ENCODE data around the gene ANKRD33.

DNA sequence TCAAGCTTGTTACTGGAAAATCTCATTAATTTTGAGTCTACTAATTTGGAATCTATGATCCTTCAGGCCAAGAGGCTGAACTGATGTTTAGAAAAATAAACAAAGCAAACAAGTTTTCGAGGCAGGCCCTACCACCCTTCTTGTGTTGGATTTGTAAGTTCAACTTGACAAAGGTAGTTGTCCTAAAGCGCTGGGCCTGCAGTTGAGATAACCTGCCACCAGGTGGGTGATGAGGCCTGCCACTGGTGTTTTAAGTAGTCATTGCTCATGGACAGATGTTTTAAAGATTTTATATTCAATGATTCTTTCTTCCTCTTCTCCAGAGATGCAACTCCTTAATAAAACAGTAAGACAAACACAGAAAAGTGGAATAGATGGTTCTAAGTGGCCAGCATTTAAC is 38.8 kb downstream of the ANKRD33 start:
- TF ChIP-seq TAF1 (IDR thresholded peaks at IDR 0.05; ENCODE audit: low read depth, low read length) = no peak
- no peak for TF ChIP-seq POLR2A (IDR thresholded peaks at IDR 0.05; ENCODE audit: low read depth, low read length)
- no peak for TF ChIP-seq POLR2AphosphoS5 (IDR thresholded peaks at IDR 0.05; ENCODE audit: low read depth, low read length)
- no peak for TF ChIP-seq SPI1 (IDR thresholded peaks at IDR 0.05; ENCODE audit: low read depth, low read length)

Measured in GM12891 (cell line).